Measurements from ENCODE around the gene NRAP. TPM values are rescaled to one million over a fixed set of nuclear protein-coding genes. Genes with fewer than 3 reads are reported as not detected.

NRAP gene
- polyA plus RNA-seq, 1 donor from 2014 or later, result not detected

DNA sequence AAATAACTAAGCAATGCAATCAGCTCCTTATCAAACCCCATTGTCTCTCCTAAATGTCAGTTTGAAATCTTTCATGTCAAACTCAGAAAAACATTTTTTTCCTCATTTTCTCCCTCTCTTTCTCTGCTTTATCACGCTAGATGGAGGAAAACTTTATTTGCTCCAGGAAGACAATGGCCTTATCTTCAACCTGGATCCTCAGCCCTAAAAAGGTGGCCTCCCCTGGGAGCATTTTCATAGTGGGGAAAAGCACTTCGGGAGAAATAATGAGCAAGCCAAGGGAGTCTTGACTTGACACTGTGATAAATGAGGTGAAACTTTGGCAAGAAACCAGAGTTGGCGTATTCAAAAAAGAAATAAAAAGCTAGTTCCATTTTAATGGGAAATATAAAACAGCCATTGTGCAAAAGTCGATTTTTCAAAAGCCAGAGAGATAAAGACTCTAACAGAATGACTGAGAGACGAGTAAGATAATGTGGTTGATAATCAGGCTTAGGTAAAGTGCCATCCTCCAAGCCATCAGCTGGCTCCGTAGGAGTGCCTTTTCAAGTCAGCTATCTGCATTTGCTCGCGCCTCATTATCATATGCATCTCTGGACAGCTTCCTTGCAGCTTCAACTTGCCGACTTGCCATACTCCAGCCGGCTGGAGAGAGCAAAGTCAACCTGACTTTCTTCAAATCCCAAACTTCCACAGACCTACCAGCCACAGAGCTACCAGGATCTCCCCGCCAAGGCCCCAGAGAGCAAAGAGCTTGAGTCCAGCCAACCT, 91.1 kb downstream of the NRAP start:
- Histone ChIP-seq H4K20me1 (ENCODE audit: insufficient read depth) (no peaks in the 10 kb centered on the region), H3F3A (ENCODE audit: insufficient read depth, low read length, poor library complexity, severe bottlenecking) (no peaks in the 10 kb centered on the region), H3K9me2 (ENCODE audit: insufficient read depth, low read length) (no peaks in the 10 kb centered on the region), H3K4me3 (ENCODE audit: low read length) (no peak overlapping the region), H3K4me2 (ENCODE audit: low read length) (no peak overlapping the region), H3K79me2 (replicated peaks; ENCODE audit: insufficient read depth, low read length) (no peaks in the 10 kb centered on the region), H3K36me3 (ENCODE audit: insufficient read depth, low read length) (no peaks in the 10 kb centered on the region), H3K27ac (ENCODE audit: low read length) (no peak overlapping the region), H3K9ac (ENCODE audit: low read length) (no peak overlapping the region), H3K27me3 (ENCODE audit: insufficient read depth, low read depth, low read length) (no peaks in the 10 kb centered on the region), H3K9me3 (ENCODE audit: low read length) (no peaks in the 10 kb centered on the region), H2AFZ (ENCODE audit: low read depth, low read length) (no peak overlapping the region)
- TF ChIP-seq EP300 (conservative IDR thresholded peaks at IDR 0.05; ENCODE audit: poor library complexity, severe bottlenecking) (no peak), SMC3 (conservative IDR thresholded peaks at IDR 0.05; ENCODE audit: poor library complexity) (no peak), RAD21 (conservative IDR thresholded peaks at IDR 0.05) (no peak), EZH2 (IDR thresholded peaks at IDR 0.05; ENCODE audit: borderline replicate concordance, insufficient read depth, low read length, poor library complexity, severe bottlenecking) (no peak), POLR2AphosphoS5 (IDR thresholded peaks at IDR 0.05) (no peak), REST (IDR thresholded peaks at IDR 0.05; ENCODE audit: borderline replicate concordance) (no peak), MXI1 (conservative IDR thresholded peaks at IDR 0.05; ENCODE audit: poor library complexity, severe bottlenecking) (no peak), TAF1 (IDR thresholded peaks at IDR 0.05; ENCODE audit: low read depth) (no peak)
- TF ChIP-seq, protein P1, sequence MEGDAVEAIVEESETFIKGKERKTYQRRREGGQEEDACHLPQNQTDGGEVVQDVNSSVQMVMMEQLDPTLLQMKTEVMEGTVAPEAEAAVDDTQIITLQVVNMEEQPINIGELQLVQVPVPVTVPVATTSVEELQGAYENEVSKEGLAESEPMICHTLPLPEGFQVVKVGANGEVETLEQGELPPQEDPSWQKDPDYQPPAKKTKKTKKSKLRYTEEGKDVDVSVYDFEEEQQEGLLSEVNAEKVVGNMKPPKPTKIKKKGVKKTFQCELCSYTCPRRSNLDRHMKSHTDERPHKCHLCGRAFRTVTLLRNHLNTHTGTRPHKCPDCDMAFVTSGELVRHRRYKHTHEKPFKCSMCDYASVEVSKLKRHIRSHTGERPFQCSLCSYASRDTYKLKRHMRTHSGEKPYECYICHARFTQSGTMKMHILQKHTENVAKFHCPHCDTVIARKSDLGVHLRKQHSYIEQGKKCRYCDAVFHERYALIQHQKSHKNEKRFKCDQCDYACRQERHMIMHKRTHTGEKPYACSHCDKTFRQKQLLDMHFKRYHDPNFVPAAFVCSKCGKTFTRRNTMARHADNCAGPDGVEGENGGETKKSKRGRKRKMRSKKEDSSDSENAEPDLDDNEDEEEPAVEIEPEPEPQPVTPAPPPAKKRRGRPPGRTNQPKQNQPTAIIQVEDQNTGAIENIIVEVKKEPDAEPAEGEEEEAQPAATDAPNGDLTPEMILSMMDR (IDR thresholded peaks at IDR 0.05; ENCODE audit: poor library complexity, severe bottlenecking), result no peak

DNA sequence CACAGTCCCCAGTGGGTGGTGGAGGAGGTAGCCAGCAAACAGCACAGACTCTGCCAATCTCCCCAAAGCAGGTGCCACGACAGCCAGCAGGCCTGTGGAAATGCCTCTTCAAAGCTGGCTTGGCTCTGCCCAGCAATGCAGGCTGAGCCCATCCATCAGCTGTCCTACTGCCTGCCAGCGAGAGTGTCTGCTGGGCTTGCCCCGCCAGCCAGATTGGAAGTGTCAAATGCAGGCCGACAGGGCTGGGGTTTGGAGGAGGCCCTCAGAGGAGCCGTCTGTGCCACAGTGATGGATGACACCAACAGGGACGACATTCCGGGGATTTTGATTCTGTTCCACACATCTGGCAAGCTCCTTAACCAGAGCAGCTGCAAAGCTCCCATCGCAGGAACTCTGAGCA, 94.3 kb downstream of the NRAP start:
- H3K4me2 ChIP-seq (ENCODE audit: low read length), result no peak overlapping the region
- no peaks in the 10 kb centered on the region for H3K27me3 ChIP-seq (ENCODE audit: insufficient read depth, low read depth, low read length)

More for the DNA sequence above, 94.3 kb downstream of the NRAP start:
- no peak overlapping the region for H2AFZ ChIP-seq (ENCODE audit: low read depth, low read length)
- H3K27ac ChIP-seq (ENCODE audit: low read length), result no peak overlapping the region
- no peak for TF ChIP-seq REST (IDR thresholded peaks at IDR 0.05; ENCODE audit: borderline replicate concordance)
- TF ChIP-seq MXI1 (conservative IDR thresholded peaks at IDR 0.05; ENCODE audit: poor library complexity, severe bottlenecking), result no peak
- no peak for TF ChIP-seq RAD21 (conservative IDR thresholded peaks at IDR 0.05)
- TF ChIP-seq, protein P1 (IDR thresholded peaks at IDR 0.05; ENCODE audit: poor library complexity, severe bottlenecking), result no peak
- no peak for TF ChIP-seq EP300 (conservative IDR thresholded peaks at IDR 0.05; ENCODE audit: poor library complexity, severe bottlenecking)
- no peak for TF ChIP-seq EZH2 (IDR thresholded peaks at IDR 0.05; ENCODE audit: borderline replicate concordance, insufficient read depth, low read length, poor library complexity, severe bottlenecking)
- TF ChIP-seq TAF1 (IDR thresholded peaks at IDR 0.05; ENCODE audit: low read depth), result no peak
- no peak for TF ChIP-seq POLR2AphosphoS5 (IDR thresholded peaks at IDR 0.05)
- no peak for TF ChIP-seq SMC3 (conservative IDR thresholded peaks at IDR 0.05; ENCODE audit: poor library complexity)
- no peaks in the 10 kb centered on the region for H3K79me2 ChIP-seq (replicated peaks; ENCODE audit: insufficient read depth, low read length)
- H3K4me3 ChIP-seq (ENCODE audit: low read length), result no peak overlapping the region
- H3K9me2 ChIP-seq (ENCODE audit: insufficient read depth, low read length), result no peaks in the 10 kb centered on the region
- H3F3A ChIP-seq (ENCODE audit: insufficient read depth, low read length, poor library complexity, severe bottlenecking), result no peaks in the 10 kb centered on the region
- no peak overlapping the region for H3K9ac ChIP-seq (ENCODE audit: low read length)
- H3K36me3 ChIP-seq (ENCODE audit: insufficient read depth, low read length), result no peaks in the 10 kb centered on the region
- H3K9me3 ChIP-seq (ENCODE audit: low read length), result no peaks in the 10 kb centered on the region
- H4K20me1 ChIP-seq (ENCODE audit: insufficient read depth), result no peaks in the 10 kb centered on the region

Data from neural cell (in vitro differentiated cells).